Islet of Langerhans (tissue), 1 donor: ENCODE data around the gene DLEC1.
"Not testable (repeated sequence)": the region's sequence is repeated elsewhere in the genome, so short reads cannot be mapped to it uniquely, and the experiment has no call there.

Source experiments
- FAIRE-seq: peaks from one replicate; lab custom pipeline; 2011; peaks lifted over from hg19 to GRCh38; lab: Jason Lieb, UNC

DLEC1 gene

GRCh38 chr3:38084334-38085310 is 45.6 kb downstream of the DLEC1 start:
- peak; percentile 100 for FAIRE-seq

- no peak for FAIRE-seq
Measured at GRCh38 chr3:38085311-38085942, 46.4 kb downstream of the DLEC1 start.

GRCh38 chr3:38085943-38086324 is 46.9 kb downstream of the DLEC1 start:
- no peak for FAIRE-seq

DNA sequence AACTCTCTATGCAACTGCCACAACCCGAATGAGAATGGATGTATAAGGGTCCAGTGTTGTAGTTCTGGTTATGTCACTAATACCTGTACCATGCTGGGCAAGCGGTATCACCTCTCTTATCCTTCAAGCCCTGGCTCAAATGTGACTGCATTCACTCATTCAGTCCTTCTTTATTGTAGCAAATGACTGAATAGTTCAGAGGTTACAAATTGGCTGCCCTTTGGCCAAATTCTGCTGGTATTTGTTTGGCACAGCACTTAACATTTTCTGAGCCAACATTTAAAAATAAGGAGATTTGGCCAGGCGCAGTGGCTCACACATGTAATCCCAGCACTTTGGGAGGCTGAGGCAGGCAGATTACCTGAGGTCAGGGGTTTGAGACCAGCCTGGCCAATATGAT is 47.5 kb downstream of the DLEC1 start:
- no peak for FAIRE-seq

DNA sequence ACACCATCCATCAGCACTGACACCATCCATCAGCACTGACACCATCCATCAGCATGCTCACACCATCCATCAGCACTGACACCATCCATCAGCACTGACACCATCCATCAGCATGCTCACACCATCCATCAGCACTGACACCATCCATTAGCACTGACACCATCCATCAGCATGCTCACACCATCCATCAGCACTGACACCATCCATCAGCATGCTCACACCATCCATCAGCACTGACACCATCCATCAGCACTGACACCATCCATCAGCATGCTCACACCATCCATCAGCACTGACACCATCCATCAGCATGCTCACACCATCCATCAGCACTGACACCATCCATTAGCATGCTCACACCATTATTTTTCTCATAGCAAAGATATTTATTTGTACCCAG is 48.3 kb downstream of the DLEC1 start:
- not testable (repeated sequence) for FAIRE-seq

DNA sequence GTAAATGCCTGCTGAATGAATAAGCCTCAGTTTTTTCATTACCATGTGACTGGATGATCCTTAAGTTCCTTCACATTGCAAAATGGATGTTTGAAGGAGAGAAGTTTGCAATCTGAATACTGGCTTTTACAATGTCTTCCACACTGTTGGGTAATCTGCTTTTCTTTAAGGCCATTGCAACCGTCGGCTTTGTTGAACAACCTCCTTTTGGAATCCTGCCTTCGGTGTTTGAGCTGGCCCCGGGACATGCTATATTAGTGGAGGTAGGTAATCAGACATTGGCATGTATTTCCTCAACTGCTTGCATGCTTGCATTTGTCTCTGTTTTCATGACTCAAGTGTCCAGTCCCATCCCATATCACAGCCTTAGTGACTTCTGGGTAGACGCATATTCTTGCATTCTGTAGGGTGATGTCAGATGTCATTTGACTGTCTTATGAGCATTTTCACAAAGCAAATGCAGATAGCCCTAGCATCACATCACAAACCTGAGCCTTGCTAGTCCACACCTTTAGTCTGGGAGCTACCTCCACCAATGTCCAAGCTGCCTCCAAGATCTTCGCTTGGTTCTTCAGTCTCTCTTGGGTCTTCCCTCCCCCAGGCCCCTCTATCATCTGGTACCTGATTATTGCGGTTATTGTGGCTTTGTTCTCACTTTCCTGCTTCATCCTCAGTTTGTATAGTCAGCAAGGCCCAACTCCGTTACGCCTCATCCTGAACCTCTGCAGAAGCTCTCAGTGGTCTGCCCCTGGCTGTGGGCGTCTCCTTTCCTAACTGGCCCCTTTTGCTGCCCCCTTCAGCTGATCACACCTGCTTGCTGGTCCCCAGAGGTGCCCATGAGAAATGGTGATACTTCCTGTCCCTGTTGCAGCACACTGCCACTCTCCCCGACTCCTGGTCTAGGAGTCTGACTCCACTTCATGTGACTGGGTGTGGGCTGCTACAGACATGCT is 49.4 kb downstream of the DLEC1 start:
- FAIRE-seq: no peak

DNA sequence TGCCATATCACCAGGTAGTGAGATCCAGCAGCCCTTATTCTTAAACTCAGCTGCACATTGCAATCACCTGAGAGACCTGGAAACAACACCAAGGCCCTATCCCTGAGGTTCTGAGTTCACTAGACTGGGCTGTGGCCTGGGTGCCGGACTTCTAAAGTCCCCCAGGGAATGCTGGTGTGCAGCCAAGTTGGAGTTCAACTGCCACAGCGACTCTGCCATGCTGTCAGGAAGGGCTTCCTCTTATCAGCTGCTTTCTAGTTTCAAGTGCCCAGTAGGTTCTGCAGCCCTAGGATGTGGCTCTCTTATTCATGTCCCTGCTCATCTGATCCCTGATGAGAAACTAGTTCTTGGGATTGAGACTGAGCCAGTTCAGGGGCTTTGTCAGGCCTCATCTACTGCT is 50.2 kb downstream of the DLEC1 start:
- no peak for FAIRE-seq

- no peak for FAIRE-seq
Measured at GRCh38 chr3:38090453-38090852, 51.4 kb downstream of the DLEC1 start.

GRCh38 chr3:38094999-38095398 is 56.0 kb downstream of the DLEC1 start:
- no peak for FAIRE-seq

DNA sequence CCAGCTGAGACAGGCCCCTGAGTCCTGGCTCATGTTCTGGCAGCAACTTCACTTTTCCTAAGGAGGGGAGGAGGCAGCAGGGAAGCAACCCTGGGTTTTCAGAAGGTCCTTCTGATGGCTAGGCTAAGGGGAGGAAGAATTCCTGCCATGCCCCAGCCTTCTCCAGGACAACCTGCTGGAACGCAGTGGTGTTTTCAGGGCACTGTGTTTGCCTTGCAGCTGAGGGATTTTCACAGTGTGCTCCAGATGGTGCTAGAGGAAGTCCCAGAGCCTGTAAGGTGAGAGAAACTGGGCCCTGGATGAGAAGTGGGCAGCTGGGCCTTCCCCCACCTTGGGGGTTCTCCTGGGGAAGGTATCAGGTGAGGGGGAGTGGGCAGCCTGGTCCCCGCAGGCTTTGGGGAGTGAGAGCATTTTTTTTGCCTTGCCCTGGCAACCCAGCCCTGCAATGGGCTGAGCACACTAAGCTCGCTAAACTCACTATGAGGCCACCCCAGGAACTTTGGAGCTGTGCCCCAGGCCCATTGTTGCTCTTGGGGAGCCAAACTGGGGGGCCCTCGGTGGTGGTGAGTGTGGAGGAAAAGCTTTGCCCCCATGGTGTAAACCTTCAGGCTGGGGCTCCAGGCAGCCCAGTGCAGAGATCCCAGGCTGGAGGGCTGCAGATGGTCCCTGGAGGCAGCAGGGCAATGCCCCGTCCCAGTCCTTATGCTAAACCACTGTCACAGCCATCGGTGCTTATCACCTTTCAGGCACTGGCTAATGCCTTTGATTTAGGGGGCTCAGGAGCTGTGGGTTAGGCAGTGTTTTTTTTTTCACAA is 56.9 kb downstream of the DLEC1 start:
- no peak for FAIRE-seq

DNA sequence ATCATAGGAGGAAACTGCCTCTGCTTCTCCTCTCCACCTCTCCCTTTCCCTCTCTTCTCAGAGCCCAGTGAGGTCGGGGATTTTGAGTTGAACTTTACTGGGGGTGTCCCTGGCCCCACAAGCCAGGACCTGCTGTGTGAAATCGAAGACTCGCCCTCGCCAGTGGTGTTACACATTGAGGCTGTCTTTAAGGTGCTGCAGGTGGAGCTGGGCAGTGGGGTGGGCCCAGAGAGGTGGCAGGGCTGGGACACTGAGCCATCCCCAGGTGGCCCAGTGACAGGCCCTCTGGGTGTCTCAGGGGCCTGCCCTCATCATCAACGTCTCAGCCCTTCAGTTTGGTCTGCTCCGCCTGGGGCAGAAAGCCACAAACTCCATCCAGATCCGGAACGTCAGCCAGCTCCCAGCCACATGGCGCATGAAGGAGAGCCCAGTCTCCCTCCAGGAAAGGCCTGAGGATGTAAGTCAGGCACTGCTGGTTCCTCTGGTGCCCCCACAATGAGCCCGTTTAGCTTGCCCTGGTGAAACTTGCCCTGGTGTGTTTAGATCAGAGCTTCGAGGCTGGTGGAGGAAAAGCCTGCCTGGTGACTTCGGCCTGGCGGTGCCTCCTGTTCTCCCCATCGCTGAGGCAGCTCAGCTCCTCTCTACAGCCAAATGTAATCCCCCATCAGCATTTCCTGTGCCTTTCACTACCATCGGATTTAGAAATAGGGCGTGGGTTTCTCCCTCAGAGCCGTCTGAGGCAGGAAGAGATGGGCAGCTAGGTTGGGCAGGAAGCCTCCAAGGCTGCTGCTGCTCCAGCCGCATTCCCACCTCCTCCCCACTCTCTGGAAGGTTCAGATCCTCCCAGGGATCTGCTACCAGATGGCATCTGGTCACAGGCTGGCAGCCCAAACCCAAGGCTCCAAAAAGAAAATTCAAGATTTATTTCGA is 58.7 kb downstream of the DLEC1 start:
- no peak for FAIRE-seq

DNA sequence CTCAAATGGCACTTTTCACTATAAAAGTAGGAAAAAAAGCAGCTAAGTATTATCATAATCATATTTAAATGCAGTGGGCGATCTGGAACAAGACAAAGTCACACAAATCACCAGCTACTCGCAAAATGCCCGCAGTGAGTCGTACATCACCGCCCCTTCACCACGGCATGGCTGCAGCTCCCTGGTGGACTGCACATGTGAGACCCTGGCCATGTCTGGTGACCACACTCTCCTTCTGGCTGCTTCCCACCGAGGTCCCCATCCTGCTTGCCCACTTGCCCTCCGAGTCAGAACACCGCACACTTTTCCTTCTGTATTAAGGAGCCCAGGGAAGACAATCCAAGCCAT is 59.3 kb downstream of the DLEC1 start:
- no peak for FAIRE-seq

DNA sequence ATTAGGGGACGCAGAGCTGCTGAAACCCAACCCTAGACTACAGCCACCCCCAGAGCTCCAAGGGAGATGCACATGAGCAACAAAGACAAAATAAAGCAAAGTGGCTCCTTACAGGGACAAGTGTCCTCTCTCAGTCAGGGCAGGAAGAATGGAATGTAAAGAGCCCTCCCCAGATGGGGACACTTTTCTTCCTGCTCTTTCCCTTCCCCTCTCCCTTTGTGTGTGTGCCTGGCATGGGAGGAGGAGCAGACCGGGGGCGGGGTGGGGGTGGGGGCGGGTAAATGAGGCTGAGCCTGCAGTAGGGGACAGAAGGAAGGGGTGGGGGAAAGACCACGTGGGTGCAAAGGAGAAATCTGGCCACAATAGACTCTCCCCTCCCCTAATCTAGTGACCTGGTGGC is 60.5 kb downstream of the DLEC1 start:
- FAIRE-seq: no peak

DNA sequence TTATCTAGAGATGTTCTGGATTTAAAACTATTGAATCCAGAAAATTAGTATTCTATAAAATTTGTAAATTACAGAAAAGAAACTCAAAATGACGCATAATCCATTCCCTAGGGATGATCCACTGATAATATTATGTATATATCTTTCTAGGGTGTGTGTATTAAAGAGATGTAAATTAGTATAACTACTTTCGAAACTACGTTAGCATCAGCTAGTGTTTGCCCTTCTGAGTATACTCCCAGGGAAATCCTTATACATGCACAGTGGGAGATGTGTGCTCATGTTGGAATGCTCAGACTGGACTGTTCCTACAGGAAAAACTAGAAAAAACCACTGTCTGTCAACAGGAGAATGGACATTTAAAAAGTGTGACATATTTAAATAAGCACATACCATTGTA is 61.5 kb downstream of the DLEC1 start:
- FAIRE-seq: no peak

- FAIRE-seq: no peak
Measured at GRCh38 chr3:38101811-38102443, 62.9 kb downstream of the DLEC1 start.

DNA sequence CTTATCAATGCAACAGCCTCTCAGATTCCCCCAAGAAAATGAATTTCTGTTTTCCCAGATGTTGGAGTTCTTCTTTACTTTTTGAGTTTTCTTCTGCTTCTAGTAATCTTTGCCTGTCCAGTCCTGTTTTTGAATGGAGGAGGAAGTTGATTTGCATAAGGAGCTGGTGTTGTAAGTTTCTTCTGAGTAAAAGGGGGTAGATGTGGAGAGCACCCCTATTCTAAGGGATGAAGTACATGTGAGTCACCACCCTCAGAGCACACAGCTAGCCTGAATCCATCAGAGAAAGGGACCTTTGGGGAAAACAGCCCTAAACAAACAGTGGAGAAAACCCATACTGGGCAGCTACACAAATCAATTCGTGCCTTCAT is 63.4 kb downstream of the DLEC1 start:
- no peak for FAIRE-seq

- no peak for FAIRE-seq
Measured at GRCh38 chr3:38105525-38105924, 66.5 kb downstream of the DLEC1 start.

DNA sequence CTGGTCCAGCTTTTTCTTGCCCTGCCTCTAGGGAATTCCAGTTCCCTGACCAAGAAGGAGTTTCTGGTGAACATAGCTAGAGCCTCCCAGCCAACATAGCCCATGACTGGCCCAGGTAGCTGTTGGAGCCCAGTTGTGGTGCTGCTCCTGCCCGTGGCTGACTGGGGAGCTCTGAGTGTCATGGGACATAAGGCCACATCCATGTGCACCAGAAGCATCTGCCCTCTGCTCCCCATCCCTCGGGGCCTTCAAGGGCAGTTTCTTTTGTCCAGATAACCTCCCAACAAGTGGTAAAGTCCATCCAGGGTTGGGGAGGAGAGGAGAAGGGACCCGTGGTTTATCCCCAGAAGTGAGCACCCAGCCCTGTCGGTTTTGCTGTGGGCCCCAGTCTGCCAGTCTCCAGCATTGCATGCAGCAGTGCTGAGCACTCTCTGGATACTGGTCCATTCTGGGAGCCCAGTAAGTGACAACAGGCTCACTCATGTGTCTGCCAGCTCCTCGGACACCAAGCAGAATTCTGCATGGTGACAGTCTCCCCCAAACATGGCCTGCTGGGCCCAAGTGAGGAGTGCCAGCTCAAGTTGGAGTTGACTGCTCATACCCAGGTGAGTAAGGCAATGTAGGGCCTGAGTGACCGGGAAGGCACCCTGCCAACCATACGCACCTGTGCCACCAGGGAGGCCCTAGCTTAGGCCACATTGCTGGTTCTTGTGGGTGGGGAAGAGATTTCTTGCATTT is 69.1 kb downstream of the DLEC1 start:
- FAIRE-seq: no peak
